ENCODE results near the gene ABI3BP. TPM values are rescaled to one million over a fixed set of nuclear protein-coding genes. Genes with fewer than 3 reads are reported as not detected.

ABI3BP gene
- 1 to 10 TPM; 1.5 to 4.9 (median 3.0) TPM for total RNA-seq
- long read RNA-seq = 0 reads

DNA sequence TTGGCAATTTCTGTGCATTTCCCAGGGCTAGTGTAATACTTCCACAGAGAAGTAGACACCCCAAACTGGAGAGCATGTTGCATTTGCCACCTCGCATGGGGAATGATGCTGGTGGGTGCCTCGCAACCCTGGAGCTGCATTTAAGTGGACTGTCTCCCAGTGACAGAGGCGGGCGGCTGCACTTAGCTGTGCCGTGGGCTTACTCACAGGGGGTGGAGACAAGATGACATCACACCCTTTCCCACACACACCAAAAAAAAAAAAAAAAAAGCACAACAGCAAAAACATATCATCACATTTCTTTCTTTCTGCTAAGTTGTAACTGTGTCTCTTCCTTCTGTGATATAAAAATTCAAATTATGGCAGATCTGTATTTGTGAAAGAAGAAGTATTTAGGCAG, at the start of gene ABI3BP:
TSS of gene ABI3BP (minus strand) at position 113 of the 400 bp plus-strand sequence. CDS start at position 76, 37 bp downstream.
- no peaks in the 10 kb centered on the region for H3K9me3 ChIP-seq

DNA sequence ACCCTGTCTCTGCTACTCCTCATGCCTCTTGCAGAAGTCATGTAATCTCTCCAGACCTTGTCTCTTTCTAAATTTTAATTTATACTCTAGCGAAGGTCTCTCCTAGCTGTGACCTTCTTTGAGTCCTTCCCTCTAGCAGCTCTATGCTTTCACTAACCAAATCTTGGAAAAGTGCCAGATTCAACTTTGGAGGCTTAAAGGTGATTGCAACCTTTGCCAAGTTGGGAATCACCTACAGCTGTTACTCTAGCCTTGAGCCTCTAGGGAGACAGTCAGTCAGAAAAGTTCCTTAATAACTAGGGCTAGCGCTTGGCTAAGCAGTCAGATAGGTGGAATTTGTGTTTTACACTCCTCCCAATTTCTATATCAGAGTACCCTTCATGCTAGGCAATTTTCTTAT, 46.1 kb upstream of the ABI3BP start:
- Histone ChIP-seq H3K4me3 (no peak overlapping the region), H3K27ac (no peak overlapping the region), H3K9me3 (no peaks in the 10 kb centered on the region), H3K4me1 (no peaks in the 10 kb centered on the region), H3K36me3 (no peaks in the 10 kb centered on the region), H3K27me3 (no peaks in the 10 kb centered on the region)
- WGBS (ENCODE audit: insufficient coverage, low coverage, low lambda C conversion rate, missing lambda C conversion rate) = 59% methylated on average over 2 of the region's 2 CpGs
- TF ChIP-seq POLR2A (IDR thresholded peaks at IDR 0.05) = no peak
- TF ChIP-seq, protein P1, sequence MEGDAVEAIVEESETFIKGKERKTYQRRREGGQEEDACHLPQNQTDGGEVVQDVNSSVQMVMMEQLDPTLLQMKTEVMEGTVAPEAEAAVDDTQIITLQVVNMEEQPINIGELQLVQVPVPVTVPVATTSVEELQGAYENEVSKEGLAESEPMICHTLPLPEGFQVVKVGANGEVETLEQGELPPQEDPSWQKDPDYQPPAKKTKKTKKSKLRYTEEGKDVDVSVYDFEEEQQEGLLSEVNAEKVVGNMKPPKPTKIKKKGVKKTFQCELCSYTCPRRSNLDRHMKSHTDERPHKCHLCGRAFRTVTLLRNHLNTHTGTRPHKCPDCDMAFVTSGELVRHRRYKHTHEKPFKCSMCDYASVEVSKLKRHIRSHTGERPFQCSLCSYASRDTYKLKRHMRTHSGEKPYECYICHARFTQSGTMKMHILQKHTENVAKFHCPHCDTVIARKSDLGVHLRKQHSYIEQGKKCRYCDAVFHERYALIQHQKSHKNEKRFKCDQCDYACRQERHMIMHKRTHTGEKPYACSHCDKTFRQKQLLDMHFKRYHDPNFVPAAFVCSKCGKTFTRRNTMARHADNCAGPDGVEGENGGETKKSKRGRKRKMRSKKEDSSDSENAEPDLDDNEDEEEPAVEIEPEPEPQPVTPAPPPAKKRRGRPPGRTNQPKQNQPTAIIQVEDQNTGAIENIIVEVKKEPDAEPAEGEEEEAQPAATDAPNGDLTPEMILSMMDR (IDR thresholded peaks at IDR 0.05) = no peak
- DNase-seq = no peak
- intact Hi-C loops (cut with DNase I) = no loop called here
- ATAC-seq = peak; percentile 49 to 72 (median 61)

More for the DNA sequence above, at the start of gene ABI3BP:
- peak within 1 kb of the TSS in 1 of 3 donors; percentile 25 for H3K27ac ChIP-seq
- TF ChIP-seq POLR2A (IDR thresholded peaks at IDR 0.05) = no peak
- TF ChIP-seq, protein P1 (IDR thresholded peaks at IDR 0.05) = no peak
- DNase-seq (peak; percentile 45 to 54 (median 48)), ATAC-seq (peak; percentile 57 to 91 (median 68))
- 7% methylated on average over 5 of the region's 5 CpGs for WGBS (ENCODE audit: insufficient coverage, low coverage, low lambda C conversion rate, missing lambda C conversion rate)
- H3K36me3 ChIP-seq = no peaks in the 10 kb centered on the region
- intact Hi-C loops (cut with DNase I) = no loop called here
- H3K4me1 ChIP-seq = no peaks in the 10 kb centered on the region
- H3K27me3 ChIP-seq = no peaks in the 10 kb centered on the region
- peak within 1 kb of the TSS in 2 of 3 donors; percentile 6 to 18 for H3K4me3 ChIP-seq

DNA sequence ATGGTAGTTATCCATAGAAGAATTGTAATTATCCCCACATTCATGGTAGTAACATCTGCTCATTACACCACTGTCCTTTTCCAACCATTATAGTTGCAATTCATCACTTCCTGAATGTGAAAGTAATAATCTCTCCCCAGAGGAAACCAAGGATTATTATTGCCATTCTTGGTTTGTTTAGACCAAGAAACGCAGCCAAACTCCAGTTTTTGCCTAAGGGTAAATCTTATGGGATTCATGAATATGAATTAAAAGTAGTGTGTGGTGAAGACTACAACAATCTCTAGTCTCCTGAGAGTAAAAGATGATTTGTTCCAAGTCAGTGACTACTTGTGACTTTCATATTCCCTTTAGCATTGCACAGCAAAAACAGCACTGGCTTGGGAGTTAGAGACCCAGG, 45.7 kb upstream of the ABI3BP start:
- no peaks in the 10 kb centered on the region for H3K27me3 ChIP-seq
- ATAC-seq = no peak
- TF ChIP-seq POLR2A (IDR thresholded peaks at IDR 0.05) = no peak
- TF ChIP-seq, protein P1 (IDR thresholded peaks at IDR 0.05) = no peak
- H3K9me3 ChIP-seq = no peaks in the 10 kb centered on the region
- intact Hi-C loops (cut with DNase I) = no loop called here
- no peak overlapping the region for H3K4me3 ChIP-seq
- DNase-seq = no peak
- no peaks in the 10 kb centered on the region for H3K4me1 ChIP-seq
- no peaks in the 10 kb centered on the region for H3K36me3 ChIP-seq
- WGBS (ENCODE audit: insufficient coverage, low coverage, low lambda C conversion rate, missing lambda C conversion rate) = 55% methylated on average over 1 of the region's 1 CpG
- H3K27ac ChIP-seq = no peak overlapping the region

GRCh38 chr3:101038393-101038792, 45.2 kb upstream of the ABI3BP start:
- 100% methylated on average over 1 of the region's 1 CpG for WGBS (ENCODE audit: insufficient coverage, low coverage, low lambda C conversion rate, missing lambda C conversion rate)
- no peak for TF ChIP-seq POLR2A (IDR thresholded peaks at IDR 0.05)
- TF ChIP-seq, protein P1 (IDR thresholded peaks at IDR 0.05) = no peak
- Histone ChIP-seq H3K36me3 (no peaks in the 10 kb centered on the region), H3K27me3 (no peaks in the 10 kb centered on the region), H3K27ac (no peak overlapping the region), H3K9me3 (no peaks in the 10 kb centered on the region), H3K4me1 (no peaks in the 10 kb centered on the region), H3K4me3 (no peak overlapping the region)
- ATAC-seq (no peak), DNase-seq (no peak)
- intact Hi-C loops (cut with DNase I) = no loop called here

DNA sequence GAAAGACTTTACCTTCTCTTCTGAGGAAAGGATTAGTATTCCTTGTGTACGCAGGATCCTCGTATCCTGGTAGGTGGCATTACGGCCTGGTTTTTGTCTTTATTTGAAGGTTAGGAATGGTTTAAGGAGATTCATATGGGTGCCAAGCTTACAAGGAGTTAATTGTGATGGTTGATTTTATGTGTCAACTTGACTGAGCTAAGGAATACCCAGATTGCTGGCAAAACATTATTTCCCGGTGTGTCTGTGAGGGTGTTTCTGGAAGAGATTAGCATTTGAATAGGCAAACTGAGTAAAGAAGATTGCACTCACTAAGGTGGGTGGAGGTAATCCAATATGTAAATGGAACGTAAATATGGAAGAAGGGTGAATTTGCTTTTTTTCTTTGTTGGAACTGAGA, 44.4 kb upstream of the ABI3BP start:
- Histone ChIP-seq H3K9me3 (no peaks in the 10 kb centered on the region), H3K27me3 (no peaks in the 10 kb centered on the region), H3K27ac (no peak overlapping the region), H3K4me3 (no peak overlapping the region), H3K36me3 (no peaks in the 10 kb centered on the region), H3K4me1 (no peaks in the 10 kb centered on the region)
- no peak for DNase-seq
- intact Hi-C loops (cut with DNase I) = no loop called here
- TF ChIP-seq, protein P1 (IDR thresholded peaks at IDR 0.05) = no peak
- no peak for TF ChIP-seq POLR2A (IDR thresholded peaks at IDR 0.05)
- 93% methylated on average over 5 of the region's 5 CpGs for WGBS (ENCODE audit: insufficient coverage, low coverage, low lambda C conversion rate, missing lambda C conversion rate)
- no peak for ATAC-seq
